ENCODE measurements around the gene MB21D2. TPM values are rescaled to one million over a fixed set of nuclear protein-coding genes. Genes with fewer than 3 reads are reported as not detected.

Gene MB21D2
- 7.6 and 18.7 TPM in 2 replicates for total RNA-seq

GRCh38 chr3:192917404-192918274 lies at the start of gene MB21D2:
MB21D2 (minus strand) TSS chr3:192917856; CDS start chr3:192917840, 16 bp downstream.

Other genes starting within 250 kb of the MB21D2 start
- under 0.01 and 0.22 TPM in 2 replicates for gene FGF12, start 190.3 kb downstream of the MB21D2 start, total RNA-seq